ENCODE results near the gene DCAF11. TPM values are rescaled to one million over a fixed set of nuclear protein-coding genes. Genes with fewer than 3 reads are reported as not detected.

Gene DCAF11
- total and polyA plus RNA-seq, 2 of the 8 experiments (the other 6 are each of a cell fraction or from before 2014, with no cell fraction given): 60.4 to 63.6 TPM

DNA sequence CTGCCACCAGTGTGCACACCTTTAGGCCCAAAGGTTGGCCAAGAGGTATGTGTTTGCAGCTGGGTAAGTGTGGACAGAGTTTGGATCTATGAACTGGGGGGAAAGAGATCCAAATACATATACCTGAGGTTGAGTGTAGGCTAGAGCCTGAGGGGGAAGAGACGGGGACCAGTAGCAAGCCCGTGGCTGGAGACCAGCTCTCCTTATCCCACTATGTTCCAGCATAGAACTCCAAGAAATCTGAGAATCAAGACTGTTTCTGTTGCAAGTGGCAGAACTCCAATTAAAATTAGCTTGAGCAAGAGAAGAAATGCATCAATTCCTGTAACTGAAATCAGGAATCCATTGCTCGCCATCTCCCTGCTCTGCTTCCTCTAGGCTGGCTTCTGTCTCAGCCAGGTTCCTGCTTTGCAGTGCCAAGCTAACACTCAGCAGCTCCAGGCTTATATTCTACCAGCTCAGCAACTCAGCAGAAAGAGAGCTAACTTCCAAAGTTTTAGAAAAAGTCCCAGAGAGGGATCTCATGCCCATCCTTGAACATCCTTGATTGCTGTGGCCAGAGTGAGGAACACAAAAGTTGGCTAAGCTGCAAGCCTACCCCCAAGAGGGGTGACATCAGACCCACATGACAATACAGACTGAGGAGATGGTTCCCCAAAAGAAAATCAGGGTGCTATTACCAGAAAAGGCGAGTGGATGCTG, 21.9 kb upstream of the DCAF11 start (continued):
- TF ChIP-seq MAX (IDR thresholded peaks at IDR 0.05) (no peak), RBBP5 (IDR thresholded peaks at IDR 0.05; ENCODE audit: borderline replicate concordance, low read depth, low read length) (no peak), CTCF (IDR thresholded peaks at IDR 0.05; ENCODE audit: control extremely low read depth in 1 of 3, insufficient read depth in 1 of 3, low read depth in 1 of 3, low read length in 3 of 3) (no peak), KDM1A (IDR thresholded peaks at IDR 0.05; ENCODE audit: borderline replicate concordance, low read length) (no peak), EP300 (IDR thresholded peaks at IDR 0.05; ENCODE audit: borderline replicate concordance in 1 of 2, low read depth in 2 of 2, low read length in 2 of 2) (no peak), RFX5 (IDR thresholded peaks at IDR 0.05; ENCODE audit: borderline replicate concordance, low read depth, low read length) (no peak), ZNF274 (IDR thresholded peaks at IDR 0.05; ENCODE audit: borderline replicate concordance, extremely low read depth, low read length) (no peak), CHD1 (IDR thresholded peaks at IDR 0.05; ENCODE audit: low read depth, low read length) (no peak), SIRT6 (IDR thresholded peaks at IDR 0.05; ENCODE audit: low read length) (no peak), SP4 (IDR thresholded peaks at IDR 0.05; ENCODE audit: low read length) (no peak), RNF2 (IDR thresholded peaks at IDR 0.05; ENCODE audit: borderline replicate concordance, low read depth, low read length, missing control alignments, poor library complexity, severe bottlenecking) (no peak)

Measured in H1 (cell line).